Measurements from ENCODE around the gene TEC. TPM values are rescaled to one million over a fixed set of nuclear protein-coding genes. Genes with fewer than 3 reads are reported as not detected.

The TEC gene
- total RNA-seq, 2 donors from 2014 or later, result 4.6 to 8.3 TPM

- peaks cover 4% of the 10 kb centered on the region for H3K4me1 Mint-ChIP-seq
- no peaks in the 10 kb centered on the region for H3K27me3 Mint-ChIP-seq
- H3K36me3 Mint-ChIP-seq (ENCODE audit: low read depth), result peaks cover 27% of the 10 kb centered on the region
- no peak for ATAC-seq (replicated peaks)
- H3K27ac Mint-ChIP-seq, result no peak overlapping the region
- H3K4me3 Mint-ChIP-seq, result no peak overlapping the region
- no peaks in the 10 kb centered on the region for H3K9me3 Mint-ChIP-seq
Measured at GRCh38 chr4:48157271-48157670, 112.4 kb downstream of the TEC start.

- H3K4me3 Mint-ChIP-seq, result no peak overlapping the region
- H3K36me3 Mint-ChIP-seq (ENCODE audit: low read depth), result peaks cover 27% of the 10 kb centered on the region
- no peaks in the 10 kb centered on the region for H3K27me3 Mint-ChIP-seq
Measured at GRCh38 chr4:48156423-48156822, 113.2 kb downstream of the TEC start.

DNA sequence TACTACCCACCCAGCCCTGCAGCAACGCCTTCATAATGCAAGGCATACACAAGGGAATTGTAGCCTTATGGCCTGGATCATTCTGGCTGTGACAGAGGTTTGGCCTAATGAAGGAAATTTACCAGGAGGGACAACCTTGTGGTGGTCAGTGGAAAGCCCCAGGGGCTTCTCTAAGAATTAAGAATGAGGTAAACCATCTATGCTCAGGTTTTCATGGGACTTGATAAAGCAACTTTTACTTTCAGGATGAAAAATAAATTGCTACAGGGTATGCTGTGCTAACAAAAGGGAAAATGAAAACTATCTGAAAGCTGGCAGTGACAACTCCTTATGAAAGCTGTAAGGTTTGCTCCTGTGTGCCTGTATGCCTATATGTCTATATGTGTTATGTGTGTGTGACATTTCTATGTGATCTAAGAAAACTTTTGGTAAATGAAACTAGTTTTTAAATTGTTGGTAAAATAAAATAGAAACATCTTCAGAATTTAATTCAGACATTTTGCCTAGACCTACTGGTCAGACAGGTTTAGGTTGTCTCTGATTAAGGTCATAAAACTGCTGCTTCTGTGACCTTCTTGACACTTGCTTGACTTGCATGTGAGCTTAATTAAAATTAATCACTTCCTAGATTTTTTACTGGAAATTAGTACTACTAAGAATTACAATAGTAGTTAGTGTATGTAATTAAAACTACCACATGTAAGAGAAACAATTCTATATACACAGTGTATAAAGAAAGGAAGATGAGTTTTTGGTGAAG, 115.7 kb downstream of the TEC start:
- Mint-ChIP-seq H3K9me3 (no peaks in the 10 kb centered on the region), H3K36me3 (ENCODE audit: low read depth) (peaks cover 27% of the 10 kb centered on the region)
- no peak for ATAC-seq (replicated peaks)

More at GRCh38 chr4:48156423-48156822, 113.2 kb downstream of the TEC start:
- no peak for ATAC-seq (replicated peaks)
- no peaks in the 10 kb centered on the region for H3K4me1 Mint-ChIP-seq
- no peaks in the 10 kb centered on the region for H3K9me3 Mint-ChIP-seq
- H3K27ac Mint-ChIP-seq, result no peak overlapping the region

GRCh38 chr4:48152259-48152658, 117.4 kb downstream of the TEC start:
- no peak for ATAC-seq (replicated peaks)
- no peaks in the 10 kb centered on the region for H3K27me3 Mint-ChIP-seq
- H3K27ac Mint-ChIP-seq, result no peak overlapping the region
- H3K4me3 Mint-ChIP-seq, result no peak overlapping the region
- peaks cover 19% of the 10 kb centered on the region for H3K36me3 Mint-ChIP-seq (ENCODE audit: low read depth)
- no peaks in the 10 kb centered on the region for H3K9me3 Mint-ChIP-seq
- no peaks in the 10 kb centered on the region for H3K4me1 Mint-ChIP-seq

More for the DNA sequence above, 115.7 kb downstream of the TEC start:
- no peak overlapping the region for H3K27ac Mint-ChIP-seq
- H3K4me1 Mint-ChIP-seq, result no peaks in the 10 kb centered on the region
- no peaks in the 10 kb centered on the region for H3K27me3 Mint-ChIP-seq
- H3K4me3 Mint-ChIP-seq, result no peak overlapping the region

- peaks cover 9% of the 10 kb centered on the region for H3K36me3 Mint-ChIP-seq (ENCODE audit: low read depth)
- no peak overlapping the region for H3K27ac Mint-ChIP-seq
- no peaks in the 10 kb centered on the region for H3K4me1 Mint-ChIP-seq
- no peaks in the 10 kb centered on the region for H3K9me3 Mint-ChIP-seq
- no peak overlapping the region for H3K4me3 Mint-ChIP-seq
- no peak for ATAC-seq (replicated peaks)
- no peaks in the 10 kb centered on the region for H3K27me3 Mint-ChIP-seq
Measured at GRCh38 chr4:48149827-48150370, 119.7 kb downstream of the TEC start.

- no peak for ATAC-seq (replicated peaks)
- no peaks in the 10 kb centered on the region for H3K36me3 Mint-ChIP-seq (ENCODE audit: low read depth)
- H3K27ac Mint-ChIP-seq, result no peak overlapping the region
- H3K9me3 Mint-ChIP-seq, result no peaks in the 10 kb centered on the region
- no peaks in the 10 kb centered on the region for H3K4me1 Mint-ChIP-seq
- H3K27me3 Mint-ChIP-seq, result no peaks in the 10 kb centered on the region
- no peak overlapping the region for H3K4me3 Mint-ChIP-seq
Measured at GRCh38 chr4:48147621-48148020, 122.0 kb downstream of the TEC start.

GRCh38 chr4:48141048-48141447, 128.6 kb downstream of the TEC start:
- Mint-ChIP-seq H3K4me1 (peaks cover 32% of the 10 kb centered on the region), H3K27ac (no peak overlapping the region), H3K36me3 (ENCODE audit: low read depth) (no peaks in the 10 kb centered on the region), H3K27me3 (no peaks in the 10 kb centered on the region), H3K9me3 (no peaks in the 10 kb centered on the region), H3K4me3 (no peak overlapping the region)
- peak; percentile 53 for ATAC-seq (replicated peaks)

- ATAC-seq (replicated peaks), result no peak
- peak overlapping the region; percentile 69 for H3K27ac Mint-ChIP-seq
- no peaks in the 10 kb centered on the region for H3K36me3 Mint-ChIP-seq (ENCODE audit: low read depth)
- H3K27me3 Mint-ChIP-seq, result no peaks in the 10 kb centered on the region
- H3K4me1 Mint-ChIP-seq, result peaks cover 40% of the 10 kb centered on the region
- H3K4me3 Mint-ChIP-seq, result peak overlapping the region; percentile 60
- no peaks in the 10 kb centered on the region for H3K9me3 Mint-ChIP-seq
Measured at GRCh38 chr4:48139691-48140090, 129.9 kb downstream of the TEC start.

DNA sequence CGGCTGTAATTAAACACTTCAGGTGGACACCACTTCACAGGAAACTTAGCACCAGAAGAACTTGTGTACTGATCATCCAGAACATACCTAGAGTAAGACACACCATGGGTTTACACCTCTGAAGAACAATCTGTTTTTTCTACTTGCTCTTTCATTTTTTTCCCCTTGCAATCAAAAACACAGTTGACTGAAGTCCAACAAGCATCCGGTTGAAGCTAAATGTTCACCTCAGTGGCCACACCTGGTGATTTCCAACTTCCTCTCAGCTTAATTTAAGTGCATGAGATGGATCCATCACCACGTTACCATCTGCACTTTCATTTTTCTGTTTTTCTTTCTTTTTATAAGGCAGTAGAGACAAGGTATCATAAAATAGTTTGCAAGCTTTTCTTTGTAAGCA, 130.7 kb downstream of the TEC start:
- no peaks in the 10 kb centered on the region for H3K9me3 Mint-ChIP-seq
- H3K27me3 Mint-ChIP-seq, result no peaks in the 10 kb centered on the region
- peaks cover 2% of the 10 kb centered on the region for H3K36me3 Mint-ChIP-seq (ENCODE audit: low read depth)
- H3K27ac Mint-ChIP-seq, result peak overlapping the region; percentile 69
- peak; percentile 33 for ATAC-seq (replicated peaks)
- H3K4me1 Mint-ChIP-seq, result peaks cover 48% of the 10 kb centered on the region
- H3K4me3 Mint-ChIP-seq, result peak overlapping the region; percentile 60

DNA sequence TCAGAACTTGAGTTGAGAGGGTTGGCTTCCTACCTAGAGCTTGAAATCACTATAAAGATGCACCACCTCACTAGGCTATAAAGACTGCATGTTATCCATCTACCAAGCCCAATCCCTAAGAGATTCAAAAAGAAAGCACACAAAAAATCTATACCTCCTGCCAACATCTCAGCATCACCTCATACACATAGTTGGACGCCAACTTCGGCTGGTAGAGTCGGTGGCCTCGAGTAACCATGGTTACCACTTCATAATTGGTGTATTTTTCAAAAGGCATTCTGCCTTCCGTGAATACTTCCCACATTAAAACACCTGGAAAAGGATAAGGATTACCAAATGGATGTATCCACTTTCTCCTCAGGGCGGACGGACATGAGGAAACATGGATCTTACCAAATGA, 131.1 kb downstream of the TEC start:
- no peaks in the 10 kb centered on the region for H3K27me3 Mint-ChIP-seq
- no peaks in the 10 kb centered on the region for H3K9me3 Mint-ChIP-seq
- H3K4me1 Mint-ChIP-seq, result peaks cover 52% of the 10 kb centered on the region
- ATAC-seq (replicated peaks), result no peak
- peak overlapping the region; percentile 69 for H3K27ac Mint-ChIP-seq
- H3K4me3 Mint-ChIP-seq, result peak overlapping the region; percentile 60
- H3K36me3 Mint-ChIP-seq (ENCODE audit: low read depth), result peaks cover 6% of the 10 kb centered on the region

DNA sequence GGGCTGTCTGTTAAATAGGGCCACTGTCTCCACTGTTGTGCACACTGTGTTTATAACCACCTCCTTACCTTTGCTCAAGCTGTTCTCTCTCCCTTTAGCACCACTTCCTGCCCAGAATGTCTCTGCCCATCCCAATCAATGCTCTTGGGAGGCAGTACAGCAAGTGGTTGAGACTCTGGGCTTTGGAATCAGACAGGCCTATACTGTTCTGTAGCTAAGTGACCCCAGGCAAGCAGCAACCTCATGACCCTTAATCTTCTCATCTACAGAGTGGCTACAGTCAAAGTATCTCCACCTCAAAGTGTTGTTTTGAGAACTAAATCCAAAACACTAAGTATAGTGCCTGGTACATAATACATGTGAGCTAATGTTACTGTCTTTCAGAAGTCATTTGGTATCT, 131.8 kb downstream of the TEC start:
- H3K4me1 Mint-ChIP-seq, result peaks cover 54% of the 10 kb centered on the region
- peak overlapping the region; percentile 60 for H3K4me3 Mint-ChIP-seq
- peak; percentile 41 for ATAC-seq (replicated peaks)
- peaks cover 8% of the 10 kb centered on the region for H3K36me3 Mint-ChIP-seq (ENCODE audit: low read depth)
- peak overlapping the region; percentile 69 for H3K27ac Mint-ChIP-seq
- no peaks in the 10 kb centered on the region for H3K27me3 Mint-ChIP-seq
- H3K9me3 Mint-ChIP-seq, result no peaks in the 10 kb centered on the region

- ATAC-seq (replicated peaks), result peak; percentile 55
- Mint-ChIP-seq H3K4me3 (peak within 1 kb of the TSS; percentile 91), H3K27ac (peak within 1 kb of the TSS; percentile 93), H3K36me3 (ENCODE audit: low read depth) (peaks cover 37% of the 10 kb centered on the region), H3K4me1 (peaks cover 58% of the 10 kb centered on the region), H3K9me3 (no peaks in the 10 kb centered on the region), H3K27me3 (no peaks in the 10 kb centered on the region)
Measured at GRCh38 chr4:48134081-48134480, 135.6 kb downstream of the TEC start, which contains the start of gene TXK. TSS of gene TXK (minus strand) at chr4:48134250. CDS start at chr4:48134170, 80 bp downstream.

DNA sequence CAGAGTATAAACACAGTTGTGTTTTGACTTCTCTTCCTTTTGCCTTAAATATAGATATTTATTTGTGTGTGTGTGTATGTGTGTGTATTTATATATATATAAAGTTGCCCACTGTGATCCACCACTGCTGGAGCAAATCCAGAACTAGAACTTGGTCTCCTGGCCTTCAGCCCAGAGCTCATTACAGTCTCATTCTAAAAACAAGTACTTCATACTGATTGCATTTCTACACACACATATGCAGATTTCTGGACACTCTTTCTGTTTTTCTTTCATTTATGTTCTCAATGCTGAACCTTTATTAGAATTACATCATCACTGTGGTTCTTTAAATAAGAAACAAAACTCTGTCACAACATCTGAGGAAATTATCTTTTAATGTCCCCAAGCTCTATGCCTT, 136.0 kb downstream of the TEC start:
- peaks cover 56% of the 10 kb centered on the region for H3K4me1 Mint-ChIP-seq
- peaks cover 41% of the 10 kb centered on the region for H3K36me3 Mint-ChIP-seq (ENCODE audit: low read depth)
- H3K27ac Mint-ChIP-seq, result peak overlapping the region; percentile 93
- peak overlapping the region; percentile 91 for H3K4me3 Mint-ChIP-seq
- H3K27me3 Mint-ChIP-seq, result no peaks in the 10 kb centered on the region
- H3K9me3 Mint-ChIP-seq, result no peaks in the 10 kb centered on the region
- ATAC-seq (replicated peaks), result peak; percentile 15

GRCh38 chr4:48131736-48132135, 137.9 kb downstream of the TEC start:
- no peak for ATAC-seq (replicated peaks)
- no peaks in the 10 kb centered on the region for H3K27me3 Mint-ChIP-seq
- H3K4me1 Mint-ChIP-seq, result peaks cover 50% of the 10 kb centered on the region
- peak overlapping the region; percentile 91 for H3K4me3 Mint-ChIP-seq
- peaks cover 48% of the 10 kb centered on the region for H3K36me3 Mint-ChIP-seq (ENCODE audit: low read depth)
- no peaks in the 10 kb centered on the region for H3K9me3 Mint-ChIP-seq
- H3K27ac Mint-ChIP-seq, result peak overlapping the region; percentile 93

DNA sequence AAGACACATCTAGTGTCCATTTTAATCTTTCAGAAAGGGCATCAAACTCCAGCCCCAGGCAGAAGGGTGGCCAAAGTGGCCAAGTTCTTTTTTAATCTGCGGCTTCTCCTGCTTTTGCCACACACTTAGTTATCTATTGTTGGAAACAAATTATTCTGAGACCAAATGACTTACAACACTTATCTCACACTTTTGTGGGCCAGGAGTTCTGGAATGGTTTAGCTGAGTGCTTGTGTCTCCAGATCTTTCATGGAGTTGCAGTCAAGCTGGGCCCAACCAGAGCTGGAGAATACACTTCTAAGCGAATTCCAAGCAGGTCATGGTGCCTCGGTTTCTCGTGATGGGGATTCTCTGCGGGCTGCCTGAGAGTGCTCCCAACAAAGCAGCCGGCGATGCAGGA, 139.5 kb downstream of the TEC start:
- Mint-ChIP-seq H3K4me1 (peaks cover 51% of the 10 kb centered on the region), H3K27me3 (no peaks in the 10 kb centered on the region), H3K36me3 (ENCODE audit: low read depth) (peaks cover 48% of the 10 kb centered on the region), H3K9me3 (no peaks in the 10 kb centered on the region), H3K4me3 (peak overlapping the region; percentile 91), H3K27ac (peak overlapping the region; percentile 93)
- ATAC-seq (replicated peaks), result no peak

Data from activated T-helper 17 cell treated with anti-CD3 and anti-CD28 coated beads, Interleukin-2, amount 50 U/mL, for 72 hours (primary cell).